Breast epithelium (tissue), 4 donors: ENCODE measurements around the gene HSFX3. TPM values are rescaled to one million over a fixed set of nuclear protein-coding genes. Genes with fewer than 3 reads are reported as not detected.
A peak's percentile ranks its signal among the peaks of the same experiment; 100 is the strongest.
"Not testable (repeated sequence)": the region's sequence is repeated elsewhere in the genome, so short reads cannot be mapped to it uniquely, and the experiment has no call there.

Experiments
- DNase-seq, 2 donors: peaks; one replicate each; pipeline ENCODE4 v3.0.0-alpha.2; 2019; ENCODE audit warnings: low spot score in 2 of 2
- H3K27ac ChIP-seq, 2 donors: fragments of 200-600 bp; sonication (generic) in 1 of 2; one replicate each; pipeline ENCODE4 v1.5.1; 2016 to 2019; ENCODE audit warnings: mild to moderate bottlenecking in 1 of 2
- H3K27me3 ChIP-seq, 2 donors: fragments of 200-600 bp; sonication (generic) in 1 of 2; one replicate each; pipeline versions ENCODE4 v1.5.1 to v1.6.0; 2017 to 2019; ENCODE audit warnings: control low read depth in 1 of 2, mild to moderate bottlenecking in 1 of 2
- H3K36me3 ChIP-seq: fragments of 200-600 bp; one replicate; pipeline ENCODE4 v1.5.1; 2019
- H3K4me1 ChIP-seq, 2 donors: fragments of 200-600 bp; sonication (generic); one replicate each; pipeline ENCODE4 v1.5.1; 2016 to 2019; ENCODE audit warnings: control low read depth in 1 of 2
- H3K4me3 ChIP-seq, 3 donors: fragments of 200-600 bp; sonication (generic); 1 replicate in 2 of 3; 2 replicates in 1 of 3; pipeline ENCODE4 v1.5.1; 2016 to 2019; ENCODE audit warnings: mild to moderate bottlenecking in 3 of 3, moderate library complexity in 2 of 3
- H3K9me3 ChIP-seq, 2 donors: fragments of 200-600 bp; sonication (generic) in 1 of 2; one replicate each; pipeline ENCODE4 v1.5.1; 2016 to 2019; ENCODE audit warnings: control low read depth in 1 of 2
- POLR2A ChIP-seq: fragments of 450-650 bp; IDR thresholded peaks from one replicate; pipeline ENCODE4 v1.6.1; 2016; ENCODE audit warnings: antibody characterized with exemption, mild to moderate bottlenecking, moderate library complexity
- POLR2AphosphoS5 ChIP-seq, 3 donors: sonication (generic); formaldehyde crosslinking; IDR thresholded peaks; one replicate each; pipeline ENCODE4 v1.6.1; 2017; ENCODE audit warnings: antibody characterized with exemption in 3 of 3
- intact Hi-C: fragments of 100-400 bp; cut with DNase I; formaldehyde crosslinking; loops from one replicate; pipeline ENCODE4 v1.15.1; 2023; ENCODE audit warnings: low total_unique reads
- total RNA-seq, 3 donors: library from RNA; depleted of rRNA; stranded (reverse); fragments of >200 nt; gene quantifications; one replicate each; pipeline ENCODE4 v1.1.0, GENCODE V29; 2016
- TF ChIP-seq, protein P1 (sequence below), 3 donors: fragments of 450-650 bp; IDR thresholded peaks; one replicate each; pipeline ENCODE4 v1.5.1; 2016 to 2017; ENCODE audit warnings: antibody characterized with exemption in 3 of 3, mild to moderate bottlenecking in 3 of 3, moderate library complexity in 3 of 3

The HSFX3 gene
- total RNA-seq, 3 donors from 2014 or later = not detected

DNA sequence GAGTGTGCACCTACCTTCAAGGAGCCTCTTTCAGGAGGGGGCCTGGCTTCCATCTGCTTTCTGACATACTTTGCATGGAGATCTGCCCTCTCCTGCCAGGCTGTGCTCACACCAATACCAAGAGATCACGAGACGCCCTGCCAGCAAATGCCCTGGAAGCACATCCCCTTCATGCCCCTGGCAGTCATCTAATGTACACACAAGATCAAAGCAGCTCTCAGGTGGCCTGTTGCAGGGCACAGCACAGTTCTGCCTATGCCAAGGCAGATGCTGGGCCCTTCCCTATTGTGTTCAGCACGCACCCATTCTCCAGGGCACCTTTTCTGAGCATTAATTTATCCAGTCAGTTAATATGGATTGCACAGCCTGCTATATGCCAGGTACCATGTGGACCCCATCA lies 16.9 kb downstream of the HSFX3 start:
- H3K4me3 ChIP-seq, H3K4me1 ChIP-seq, intact Hi-C loops, H3K27me3 ChIP-seq, H3K27ac ChIP-seq, H3K36me3 ChIP-seq, DNase-seq, H3K9me3 ChIP-seq: not testable (repeated sequence)

DNA sequence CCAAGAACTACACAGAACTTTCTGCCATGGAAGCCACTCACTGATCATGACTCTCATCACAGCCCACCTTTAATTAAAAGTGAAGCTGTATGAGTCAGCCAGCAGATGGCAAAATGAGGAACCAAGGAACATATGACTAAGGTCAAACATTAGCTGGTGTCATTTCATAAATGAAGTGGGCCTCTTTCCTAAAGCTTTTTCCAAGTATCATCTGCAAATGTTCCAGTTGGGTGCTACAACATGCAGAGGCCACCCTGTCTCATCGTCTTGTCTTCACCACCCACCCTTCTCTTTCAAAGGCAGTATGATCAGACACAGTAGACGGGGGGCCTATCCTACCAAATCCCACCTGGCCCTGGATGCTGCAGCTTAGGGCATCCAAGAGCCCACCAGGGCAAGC lies 18.1 kb downstream of the HSFX3 start:
- no peak overlapping the region for H3K27ac ChIP-seq
- no peak overlapping the region for H3K4me3 ChIP-seq
- no peaks in the 10 kb centered on the region for H3K36me3 ChIP-seq
- intact Hi-C loops = no loop called here
- H3K4me1 ChIP-seq = no peaks in the 10 kb centered on the region
- TF ChIP-seq, protein P1, sequence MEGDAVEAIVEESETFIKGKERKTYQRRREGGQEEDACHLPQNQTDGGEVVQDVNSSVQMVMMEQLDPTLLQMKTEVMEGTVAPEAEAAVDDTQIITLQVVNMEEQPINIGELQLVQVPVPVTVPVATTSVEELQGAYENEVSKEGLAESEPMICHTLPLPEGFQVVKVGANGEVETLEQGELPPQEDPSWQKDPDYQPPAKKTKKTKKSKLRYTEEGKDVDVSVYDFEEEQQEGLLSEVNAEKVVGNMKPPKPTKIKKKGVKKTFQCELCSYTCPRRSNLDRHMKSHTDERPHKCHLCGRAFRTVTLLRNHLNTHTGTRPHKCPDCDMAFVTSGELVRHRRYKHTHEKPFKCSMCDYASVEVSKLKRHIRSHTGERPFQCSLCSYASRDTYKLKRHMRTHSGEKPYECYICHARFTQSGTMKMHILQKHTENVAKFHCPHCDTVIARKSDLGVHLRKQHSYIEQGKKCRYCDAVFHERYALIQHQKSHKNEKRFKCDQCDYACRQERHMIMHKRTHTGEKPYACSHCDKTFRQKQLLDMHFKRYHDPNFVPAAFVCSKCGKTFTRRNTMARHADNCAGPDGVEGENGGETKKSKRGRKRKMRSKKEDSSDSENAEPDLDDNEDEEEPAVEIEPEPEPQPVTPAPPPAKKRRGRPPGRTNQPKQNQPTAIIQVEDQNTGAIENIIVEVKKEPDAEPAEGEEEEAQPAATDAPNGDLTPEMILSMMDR (IDR thresholded peaks at IDR 0.05) = no peak
- no peak for DNase-seq
- H3K27me3 ChIP-seq = no peaks in the 10 kb centered on the region
- no peaks in the 10 kb centered on the region for H3K9me3 ChIP-seq

DNA sequence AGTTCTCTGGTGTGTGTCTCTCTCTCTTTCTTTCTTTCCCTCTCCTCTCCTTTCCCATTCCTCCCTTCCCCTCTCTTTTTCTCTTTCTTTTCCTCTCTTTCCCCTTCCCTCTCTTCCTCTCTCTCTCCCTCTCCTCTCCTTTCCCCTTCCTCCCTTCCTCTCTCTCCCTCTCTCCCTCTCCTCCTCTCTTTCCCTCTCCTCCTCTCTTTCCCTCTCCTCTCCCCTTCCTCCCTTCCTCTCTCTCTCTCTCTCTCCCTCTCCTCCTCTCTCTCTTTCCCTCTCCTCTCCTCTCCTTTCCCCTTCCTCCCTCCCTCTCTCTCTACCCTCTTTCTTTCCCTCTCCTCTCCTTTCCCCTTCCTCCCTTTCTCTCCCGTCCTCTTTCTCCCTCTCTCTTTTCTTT lies 21.3 kb downstream of the HSFX3 start:
- Histone ChIP-seq H3K4me3 (no peak overlapping the region), H3K36me3 (no peaks in the 10 kb centered on the region), H3K9me3 (no peaks in the 10 kb centered on the region), H3K27me3 (no peaks in the 10 kb centered on the region), H3K27ac (no peak overlapping the region), H3K4me1 (no peaks in the 10 kb centered on the region)
- no peak for TF ChIP-seq POLR2A
- DNase-seq = no peak
- intact Hi-C loops = no loop called here

DNA sequence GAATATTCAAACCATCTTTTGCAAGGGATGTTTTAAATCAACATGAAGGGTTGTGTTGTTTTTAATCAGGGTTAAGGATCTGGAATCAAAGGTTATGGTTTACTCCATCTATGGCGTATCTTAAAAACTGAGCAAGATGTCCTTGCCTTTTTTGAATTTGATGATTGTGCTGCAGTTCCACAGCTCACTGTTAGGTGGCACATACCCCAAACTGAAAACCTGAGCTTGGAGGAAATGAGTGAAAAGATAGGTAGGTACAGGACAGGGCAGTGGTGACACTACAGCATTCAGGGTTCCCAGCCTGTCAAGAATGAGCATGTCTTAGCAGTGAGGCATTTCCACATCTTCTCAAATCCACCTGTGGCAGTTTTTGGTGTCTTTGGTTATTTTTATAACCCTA lies 22.0 kb downstream of the HSFX3 start:
- H3K9me3 ChIP-seq = no peaks in the 10 kb centered on the region

DNA sequence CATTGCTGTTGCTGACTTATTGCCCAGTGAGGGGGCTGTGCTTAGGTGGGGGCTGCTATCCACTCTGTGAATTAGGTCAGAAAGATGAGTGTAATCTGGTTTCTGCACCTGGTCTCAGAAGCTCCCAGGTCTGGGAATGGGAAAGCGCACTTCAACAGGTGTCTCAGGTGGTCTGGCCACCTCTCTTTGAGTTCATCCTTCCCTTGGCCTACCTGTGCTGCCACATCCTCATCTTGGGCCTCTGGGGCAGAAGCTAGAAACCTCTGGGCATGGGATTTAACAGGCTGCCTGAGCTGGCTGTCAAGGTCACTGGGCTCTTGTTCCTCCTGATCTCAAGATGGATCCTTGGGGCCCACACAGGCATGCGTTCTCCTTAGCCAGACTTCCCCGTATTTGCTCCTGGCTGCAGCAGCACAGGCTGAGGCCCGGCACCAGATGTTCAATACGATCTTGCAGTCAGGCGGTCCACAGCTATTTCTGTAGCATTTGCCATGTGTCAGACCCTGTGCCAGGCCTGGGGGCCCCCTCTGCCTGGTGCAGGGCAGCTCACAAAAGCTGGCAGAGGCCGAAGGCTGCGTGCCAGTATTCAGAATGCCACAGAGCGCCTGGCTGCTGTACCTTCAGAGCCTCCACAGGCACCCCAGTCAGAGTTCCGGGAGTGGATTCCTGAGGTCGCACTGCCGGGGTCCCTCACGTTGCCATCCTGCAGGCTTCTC lies 23.2 kb downstream of the HSFX3 start:
- H3K4me1 ChIP-seq, H3K9me3 ChIP-seq, DNase-seq, H3K27me3 ChIP-seq, H3K4me3 ChIP-seq, H3K36me3 ChIP-seq, intact Hi-C loops: not testable (repeated sequence)
- peak overlapping the region in 1 of 2 donors; percentile 43 for H3K27ac ChIP-seq

More for the DNA sequence above, 22.0 kb downstream of the HSFX3 start:
- no peak overlapping the region for H3K4me3 ChIP-seq
- no peak for DNase-seq
- intact Hi-C loops = no loop called here
- TF ChIP-seq, protein P1 (IDR thresholded peaks at IDR 0.05) = peak in 1 of 3 donors; percentile 42
- no peak for TF ChIP-seq POLR2AphosphoS5 (IDR thresholded peaks at IDR 0.05)
- H3K36me3 ChIP-seq = no peaks in the 10 kb centered on the region
- no peaks in the 10 kb centered on the region for H3K27me3 ChIP-seq
- H3K4me1 ChIP-seq = no peaks in the 10 kb centered on the region
- no peak overlapping the region for H3K27ac ChIP-seq

DNA sequence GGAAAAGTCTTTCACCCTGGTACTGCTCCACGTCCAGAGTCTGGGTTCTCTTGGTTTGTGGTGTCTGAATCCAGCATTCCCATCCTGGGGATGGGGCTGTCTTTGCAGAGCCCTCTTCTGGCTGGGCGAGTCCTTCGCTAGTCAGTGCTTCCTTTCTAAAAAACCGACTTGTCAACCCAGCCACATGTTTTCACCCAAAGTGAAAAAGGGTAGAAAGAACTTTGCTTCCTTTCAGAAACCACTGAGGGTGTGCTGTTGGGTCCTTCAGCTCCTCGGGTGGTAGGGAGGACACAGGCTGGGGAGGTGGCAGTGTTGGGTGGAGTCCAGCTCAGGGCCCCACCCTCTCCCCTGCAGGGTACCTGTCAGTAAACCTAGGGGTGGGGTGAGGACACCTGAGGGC lies 23.8 kb downstream of the HSFX3 start:
- H3K4me1 ChIP-seq, H3K36me3 ChIP-seq, H3K27me3 ChIP-seq, H3K4me3 ChIP-seq, DNase-seq, intact Hi-C loops, H3K9me3 ChIP-seq: not testable (repeated sequence)
- peak overlapping the region in 1 of 2 donors; percentile 43 for H3K27ac ChIP-seq

DNA sequence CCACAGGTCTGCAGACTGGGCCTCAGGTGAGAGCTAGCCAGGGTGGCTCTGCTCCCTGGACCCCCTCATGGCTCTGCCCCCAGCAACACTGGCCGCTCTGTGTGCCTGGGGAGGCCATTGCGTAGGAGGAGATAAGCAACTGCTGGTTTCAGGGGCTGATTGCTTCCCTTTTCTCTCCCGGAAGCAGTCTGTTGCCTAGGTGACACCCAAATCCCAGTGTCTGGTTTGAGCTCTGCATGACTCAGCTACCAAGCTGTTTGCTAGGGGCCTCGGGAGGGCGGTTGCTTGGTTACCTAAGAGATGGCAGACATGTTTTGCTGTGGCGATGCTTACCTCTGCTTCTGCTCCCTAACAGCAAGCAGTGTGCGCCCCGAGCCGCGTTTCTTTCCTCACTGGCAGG lies 24.3 kb downstream of the HSFX3 start:
- H3K4me3 ChIP-seq, H3K4me1 ChIP-seq, H3K9me3 ChIP-seq, intact Hi-C loops, DNase-seq, H3K27me3 ChIP-seq, H3K36me3 ChIP-seq: not testable (repeated sequence)
- H3K27ac ChIP-seq = peak overlapping the region in 1 of 2 donors; percentile 12

DNA sequence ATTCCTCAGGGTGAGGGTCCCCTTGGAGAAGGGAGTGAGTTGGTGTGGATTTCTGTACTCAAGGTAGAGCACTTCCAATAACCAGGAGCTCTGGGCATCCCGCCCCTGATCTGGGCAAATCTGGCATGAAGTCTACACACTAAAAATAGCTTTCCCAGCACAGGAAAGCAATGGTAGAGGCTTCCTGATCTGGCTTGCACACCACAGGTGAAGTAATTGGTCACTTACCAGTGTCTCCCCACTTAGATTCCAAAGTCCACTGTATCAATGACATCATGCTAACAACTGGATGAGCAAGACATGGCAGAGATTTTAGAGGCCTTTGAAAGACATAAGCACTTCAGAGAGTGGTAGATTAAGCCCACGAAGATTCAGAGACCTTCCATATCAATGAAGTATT lies 26.8 kb downstream of the HSFX3 start:
- peaks cover 0 to 6% of the 10 kb centered on the region in 2 donors for H3K27me3 ChIP-seq
- H3K36me3 ChIP-seq = no peaks in the 10 kb centered on the region
- no peak overlapping the region for H3K4me3 ChIP-seq
- TF ChIP-seq, protein P1 (IDR thresholded peaks at IDR 0.05) = no peak
- TF ChIP-seq POLR2AphosphoS5 (IDR thresholded peaks at IDR 0.05) (no peak), POLR2A (no peak)
- no peaks in the 10 kb centered on the region for H3K9me3 ChIP-seq
- H3K27ac ChIP-seq = no peak overlapping the region
- DNase-seq = no peak
- H3K4me1 ChIP-seq = no peaks in the 10 kb centered on the region
- intact Hi-C loops = no loop called here
